A673 (cell line): ENCODE data around the gene IRGC. TPM values are rescaled to one million over a fixed set of nuclear protein-coding genes. Genes with fewer than 3 reads are reported as not detected.

Experiments
- BruUV-seq: library from RNA; stranded (reverse); fragments of 400-500 nt; replicated peaks from 2 replicates; lab custom pipeline; 2021; lab: Mats Ljungman, UMichigan
- CTCF ChIA-PET: fragments of 300-600 bp; sonication (Branson Sonifier 250); formaldehyde crosslinking; loops from one replicate; lab custom pipeline; 2022; ENCODE audit warnings: antibody characterized with exemption; lab: Charles Lee
- POLR2A ChIA-PET: fragments of 300-600 bp; sonication (Branson Sonifier 250); formaldehyde crosslinking; loops from one replicate; lab custom pipeline; 2022; ENCODE audit warnings: antibody characterized with exemption; ENCODE audit not compliant: low non-redundant PET; lab: Charles Lee
- DNase-seq: peaks from one replicate; pipeline ENCODE4 v3.0.0-alpha.2; 2015; ENCODE audit warnings: low spot score
- H3K27ac ChIP-seq: fragments of 200-600 bp; sonication (generic); 2 replicates; pipeline ENCODE4 v1.5.1; 2016; ENCODE audit warnings: mixed run types, low read depth, mild to moderate bottlenecking, mixed read lengths, antibody characterized with exemption, low read length; ENCODE audit not compliant: poor library complexity, severe bottlenecking
- H3K27me3 ChIP-seq: fragments of 200-600 bp; sonication (generic); replicated peaks from 2 replicates; pipeline ENCODE4 v1.6.1; 2017; ENCODE audit warnings: mixed run types, low read depth, mild to moderate bottlenecking, mixed read lengths, antibody characterized with exemption, low read length; ENCODE audit not compliant: insufficient read depth, poor library complexity
- H3K36me3 ChIP-seq: fragments of 200-600 bp; sonication (generic); 2 replicates; pipeline ENCODE4 v1.6.1; 2016; ENCODE audit warnings: mixed run types, mild to moderate bottlenecking, mixed read lengths, antibody characterized with exemption, low read length; ENCODE audit not compliant: insufficient read depth, poor library complexity, severe bottlenecking
- H3K4me1 ChIP-seq: fragments of 200-600 bp; sonication (generic); 2 replicates; pipeline ENCODE4 v1.6.1; 2017; ENCODE audit warnings: mixed run types, mild to moderate bottlenecking, mixed read lengths, antibody characterized with exemption, low read length; ENCODE audit not compliant: insufficient read depth, poor library complexity, severe bottlenecking
- H3K4me3 ChIP-seq: fragments of 200-600 bp; sonication (generic); 2 replicates; pipeline ENCODE4 v1.5.1; 2016; ENCODE audit warnings: low read depth, mixed run types, mild to moderate bottlenecking, mixed read lengths, low read length; ENCODE audit not compliant: poor library complexity, severe bottlenecking
- H3K9me3 ChIP-seq: fragments of 200-600 bp; sonication (generic); 2 replicates; pipeline ENCODE4 v1.6.1; 2016; ENCODE audit warnings: mixed run types, low read depth, mild to moderate bottlenecking, mixed read lengths, antibody characterized with exemption, low read length; ENCODE audit not compliant: poor library complexity, severe bottlenecking
- EZH2 ChIP-seq: fragments of 200-600 bp; sonication (generic); IDR thresholded peaks from 2 replicates; pipeline ENCODE4 v1.6.1; 2017; ENCODE audit warnings: borderline replicate concordance, low read depth, mild to moderate bottlenecking, mixed read lengths, antibody characterized with exemption, low read length; ENCODE audit not compliant: poor library complexity, severe bottlenecking
- intact Hi-C: fragments of 100-400 bp; cut with micrococcal nuclease; formaldehyde crosslinking; loops from one replicate; pipeline ENCODE4 v1.10.0; 2022; ENCODE audit not compliant: unreplicated experiment
- total RNA-seq: library from RNA; stranded (reverse); gene quantifications from 2 replicates; pipeline ENCODE4 v1.2.3, GENCODE V29; 2021
- TF ChIP-seq, protein P1 (sequence below): fragments of 300-800, 200-600 bp; sonication (generic); conservative IDR thresholded peaks from 2 replicates; pipeline ENCODE4 v1.5.1; 2017; ENCODE audit warnings: low read depth, mild to moderate bottlenecking, antibody characterized with exemption, low read length, moderate library complexity, mixed read lengths

The IRGC gene
- total RNA-seq, 1 experiment from 2014 or later: not detected

DNA sequence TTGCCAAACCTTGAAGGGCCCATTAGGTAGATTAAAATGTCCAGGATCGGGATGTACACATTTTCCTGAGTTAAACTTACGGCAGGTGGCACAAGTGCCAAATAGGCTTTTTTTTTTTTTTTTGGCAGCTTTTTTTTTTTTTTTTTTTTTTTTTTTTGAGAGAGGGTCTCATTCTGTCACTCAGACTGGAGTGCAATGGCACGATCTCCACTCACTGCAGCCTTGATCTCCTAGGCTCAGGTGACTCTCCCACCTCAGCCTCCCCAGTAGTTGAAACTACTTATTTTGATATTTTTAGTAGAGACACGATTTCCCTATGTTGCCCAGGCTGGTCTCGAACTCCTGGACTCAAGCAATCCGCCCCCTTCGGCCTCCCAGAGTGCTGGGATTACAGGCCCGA, 9.0 kb downstream of the IRGC start:
- POLR2A ChIA-PET: interaction anchor here (0.8 kb wide), 1 partner anchor 57 kb away, joined by 4 read pairs; no protein-coding TSS in a partner anchor
- H3K36me3 ChIP-seq: peaks cover 4% of the 10 kb centered on the region
- intact Hi-C loops: no loop called here

DNA sequence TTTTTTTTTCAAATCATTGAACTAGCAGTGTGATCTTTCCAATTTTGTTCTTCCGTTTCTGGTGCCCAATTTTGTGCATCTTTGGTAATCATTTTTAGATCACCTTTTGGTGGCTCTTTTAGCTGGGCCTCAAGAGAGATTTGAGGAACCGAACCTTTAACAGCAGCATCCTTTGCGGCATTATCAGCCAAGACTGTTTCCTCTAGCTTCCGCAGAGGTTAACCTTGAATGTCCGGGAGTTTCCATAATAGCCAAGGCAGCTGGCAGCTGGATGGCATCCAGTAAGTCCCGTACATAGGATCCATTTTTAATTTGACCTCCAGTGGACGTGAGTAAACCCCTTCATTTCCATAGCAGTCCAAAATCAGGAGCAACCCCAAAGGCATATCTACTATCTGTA, 9.6 kb downstream of the IRGC start:
- Histone ChIP-seq H3K36me3 (peaks cover 7% of the 10 kb centered on the region), H3K4me1 (no peaks in the 10 kb centered on the region), H3K9me3 (no peaks in the 10 kb centered on the region), H3K4me3 (no peak overlapping the region), H3K27ac (no peak overlapping the region), H3K27me3 (no peaks in the 10 kb centered on the region)
- POLR2A ChIA-PET: interaction anchor here (0.7 to 0.8 kb wide), 3 partner anchors 40 to 1164 kb away, joined by 3 to 5 read pairs (median 4); no protein-coding TSS in a partner anchor
- CTCF ChIA-PET: interaction anchor here (0.6 kb wide), 1 partner anchor 84 kb away, joined by 3 read pairs; no protein-coding TSS in a partner anchor
- no TSS peak for BruUV-seq
- DNase-seq: no peak
- TF ChIP-seq, protein P1, sequence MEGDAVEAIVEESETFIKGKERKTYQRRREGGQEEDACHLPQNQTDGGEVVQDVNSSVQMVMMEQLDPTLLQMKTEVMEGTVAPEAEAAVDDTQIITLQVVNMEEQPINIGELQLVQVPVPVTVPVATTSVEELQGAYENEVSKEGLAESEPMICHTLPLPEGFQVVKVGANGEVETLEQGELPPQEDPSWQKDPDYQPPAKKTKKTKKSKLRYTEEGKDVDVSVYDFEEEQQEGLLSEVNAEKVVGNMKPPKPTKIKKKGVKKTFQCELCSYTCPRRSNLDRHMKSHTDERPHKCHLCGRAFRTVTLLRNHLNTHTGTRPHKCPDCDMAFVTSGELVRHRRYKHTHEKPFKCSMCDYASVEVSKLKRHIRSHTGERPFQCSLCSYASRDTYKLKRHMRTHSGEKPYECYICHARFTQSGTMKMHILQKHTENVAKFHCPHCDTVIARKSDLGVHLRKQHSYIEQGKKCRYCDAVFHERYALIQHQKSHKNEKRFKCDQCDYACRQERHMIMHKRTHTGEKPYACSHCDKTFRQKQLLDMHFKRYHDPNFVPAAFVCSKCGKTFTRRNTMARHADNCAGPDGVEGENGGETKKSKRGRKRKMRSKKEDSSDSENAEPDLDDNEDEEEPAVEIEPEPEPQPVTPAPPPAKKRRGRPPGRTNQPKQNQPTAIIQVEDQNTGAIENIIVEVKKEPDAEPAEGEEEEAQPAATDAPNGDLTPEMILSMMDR: no peak
- no peak for TF ChIP-seq EZH2
- intact Hi-C loops: no loop called here

More for the DNA sequence above, 9.0 kb downstream of the IRGC start:
- Histone ChIP-seq H3K27me3 (no peaks in the 10 kb centered on the region), H3K27ac (no peak overlapping the region), H3K4me3 (no peak overlapping the region), H3K9me3 (no peaks in the 10 kb centered on the region), H3K4me1 (no peaks in the 10 kb centered on the region)
- CTCF ChIA-PET: interaction anchor here (0.6 kb wide), 1 partner anchor 85 kb away, joined by 3 read pairs; no protein-coding TSS in a partner anchor
- no peak for DNase-seq
- no peak for TF ChIP-seq EZH2
- TF ChIP-seq, protein P1: no peak
- no TSS peak for BruUV-seq

DNA sequence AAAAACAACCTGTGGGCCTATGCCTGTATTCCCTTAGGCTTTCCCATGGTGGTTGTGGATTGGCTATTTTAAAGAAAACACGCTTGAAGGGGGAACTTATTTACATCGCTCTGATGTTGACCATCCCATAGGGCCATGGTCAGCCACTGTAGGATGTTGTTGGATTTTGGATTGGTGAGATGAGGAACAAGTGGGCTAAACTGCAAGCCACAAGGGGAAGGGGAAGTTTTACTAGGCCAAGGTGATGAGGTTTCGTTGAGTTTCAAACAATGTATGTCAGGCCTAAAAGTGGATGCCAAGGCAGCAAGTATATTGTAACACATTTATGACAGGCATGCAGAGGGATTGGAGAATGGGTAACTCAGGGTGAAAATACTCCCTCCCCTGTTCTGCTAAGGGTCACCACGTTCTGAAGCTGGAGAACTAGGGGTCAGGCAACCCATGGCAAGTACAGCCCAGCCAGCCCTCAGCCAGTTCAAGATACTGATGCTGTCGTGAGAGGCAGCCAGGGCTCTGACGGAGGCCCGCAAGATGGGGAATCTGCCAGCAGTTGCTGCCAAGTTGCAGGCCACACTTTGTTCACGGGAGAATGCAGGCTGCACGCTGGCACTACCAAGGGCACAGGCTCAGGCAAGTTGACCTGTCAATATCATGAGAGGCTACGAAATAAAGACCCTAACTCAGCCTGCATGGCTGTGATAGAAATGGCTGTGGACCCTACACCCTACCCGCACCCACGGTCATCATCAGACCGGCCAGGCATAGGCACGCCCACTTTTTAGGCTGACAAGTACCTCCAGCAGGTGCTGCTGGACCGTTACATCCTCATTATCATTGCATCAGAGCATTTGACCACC, 11.1 kb downstream of the IRGC start:
- Histone ChIP-seq H3K4me3 (no peak overlapping the region), H3K4me1 (no peaks in the 10 kb centered on the region), H3K36me3 (peaks cover 17% of the 10 kb centered on the region), H3K9me3 (no peaks in the 10 kb centered on the region), H3K27ac (no peak overlapping the region), H3K27me3 (no peaks in the 10 kb centered on the region)
- intact Hi-C loops: no loop called here
- no peak for DNase-seq
- TF ChIP-seq EZH2: no peak
- TF ChIP-seq, protein P1: no peak
- ChIA-PET CTCF (no interaction called here), POLR2A (no interaction called here)
- no TSS peak for BruUV-seq
